ENCODE measurements around the gene CHMP6.

DNA sequence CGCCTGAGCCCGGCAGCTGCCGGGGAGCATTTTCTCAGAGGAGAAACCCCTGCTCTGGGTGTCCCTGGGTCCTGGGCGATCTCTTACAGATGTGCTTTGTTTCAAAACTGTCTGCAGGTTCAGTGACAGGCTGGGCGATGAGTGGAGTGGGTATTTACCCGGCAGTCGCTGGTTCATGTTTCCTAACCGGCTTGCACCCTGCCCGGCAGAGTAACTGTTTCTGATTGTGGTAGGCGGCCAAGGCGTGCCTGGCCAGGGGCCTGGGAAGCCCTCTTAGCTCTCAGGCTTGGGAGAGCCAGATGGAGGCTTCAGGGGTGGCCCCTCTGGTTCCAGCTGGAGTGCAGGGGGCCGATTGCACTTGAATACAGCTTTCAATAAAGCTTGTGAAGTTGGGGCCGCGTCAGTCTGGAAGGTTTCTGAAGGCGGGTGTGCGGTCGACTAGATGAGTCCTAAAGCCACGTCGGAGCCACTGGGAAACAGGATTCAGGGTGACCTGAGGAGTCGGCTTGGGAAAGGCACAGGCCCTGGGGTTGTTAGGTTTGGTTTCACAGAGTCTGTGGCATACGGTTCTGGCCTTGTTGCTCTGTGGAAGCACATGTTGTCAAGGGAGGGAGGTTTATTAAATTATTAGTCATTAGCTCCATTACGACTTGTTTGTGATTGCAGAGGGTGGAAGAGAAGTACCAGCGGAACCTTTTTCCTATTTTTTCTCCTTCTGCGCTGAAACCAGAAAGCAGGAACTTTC, 44.7 kb downstream of the CHMP6 start:
- TF ChIP-seq POLR2AphosphoS5 (IDR thresholded peaks at IDR 0.05) (no peak), CTCF (IDR thresholded peaks at IDR 0.05) (no peak), POLR2A (IDR thresholded peaks at IDR 0.05) (no peak), EP300 (IDR thresholded peaks at IDR 0.05) (no peak)

All from suprapubic skin (tissue), 4 donors.